Keratinocyte (primary cell): Measurements from ENCODE around the gene ISX. TPM values are rescaled to one million over a fixed set of nuclear protein-coding genes. Genes with fewer than 3 reads are reported as not detected.
A peak's percentile ranks its signal among the peaks of the same experiment; 100 is the strongest.

Experiments
- DNase-seq: peaks from one replicate; pipeline ENCODE4 v3.0.0-alpha.2; 2011; ENCODE audit warnings: low read depth, missing footprints, low spot score
- FAIRE-seq: peaks from 2 replicates; lab custom pipeline; 2011; peaks lifted over from hg19 to GRCh38; lab: Jason Lieb, UNC
- H2AFZ ChIP-seq: 2 replicates; pipeline ENCODE4 v1.6.0; 2012; ENCODE audit warnings: low read length, control low read depth, inconsistent platforms; ENCODE audit not compliant: control insufficient read depth
- H3K27ac ChIP-seq: 2 replicates; pipeline ENCODE4 v1.5.1; 2011; ENCODE audit warnings: low read length; ENCODE audit not compliant: control insufficient read depth, insufficient read depth
- H3K27me3 ChIP-seq: 3 replicates; pipeline ENCODE4 v1.6.0; 2011; ENCODE audit warnings: low read length; ENCODE audit not compliant: control insufficient read depth, insufficient read depth; ENCODE audit errors: extremely low read depth
- H3K36me3 ChIP-seq, 2 experiments: 2 replicates in 1 of 2; 3 replicates in 1 of 2; pipeline ENCODE4 v1.5.1; 2011; ENCODE audit warnings: low read length in 2 of 2, mild to moderate bottlenecking in 1 of 2; ENCODE audit not compliant: control insufficient read depth in 2 of 2, insufficient read depth in 2 of 2; ENCODE audit errors: extremely low read depth in 1 of 2
- H3K4me1 ChIP-seq: 3 replicates; pipeline ENCODE4 v1.5.1; 2011; ENCODE audit warnings: low read length; ENCODE audit not compliant: control insufficient read depth, insufficient read depth; ENCODE audit errors: extremely low read depth
- H3K4me2 ChIP-seq: 3 replicates; pipeline ENCODE4 v1.6.0; 2011; ENCODE audit warnings: low read depth, low read length; ENCODE audit not compliant: control insufficient read depth, insufficient read depth; ENCODE audit errors: extremely low read depth
- H3K4me3 ChIP-seq, 3 experiments: fragments of 200-600 bp in 1 of 3; sonication (generic) in 1 of 3; 2 replicates in 2 of 3; 3 replicates in 1 of 3; pipeline ENCODE4 v1.5.1; 2011 to 2016; ENCODE audit warnings: low read length in 3 of 3, mild to moderate bottlenecking in 3 of 3, control low read depth in 2 of 3, inconsistent platforms in 1 of 3, low read depth in 1 of 3, mixed read lengths in 1 of 3, mixed run types in 1 of 3, moderate library complexity in 1 of 3; ENCODE audit not compliant: control insufficient read depth in 2 of 3, insufficient read depth in 2 of 3; ENCODE audit errors: extremely low read depth in 1 of 3
- H3K79me2 ChIP-seq: 2 replicates; pipeline ENCODE4 v1.6.0; 2012; ENCODE audit warnings: low read length; ENCODE audit not compliant: control insufficient read depth, insufficient read depth
- H3K9ac ChIP-seq: 3 replicates; pipeline ENCODE4 v1.6.0; 2011; ENCODE audit warnings: low read length; ENCODE audit not compliant: control insufficient read depth, insufficient read depth; ENCODE audit errors: extremely low read depth
- H3K9me1 ChIP-seq: 3 replicates; pipeline ENCODE4 v1.6.0; 2011; ENCODE audit warnings: low read length; ENCODE audit not compliant: control insufficient read depth, insufficient read depth; ENCODE audit errors: extremely low read depth
- H3K9me3 ChIP-seq: 2 replicates; pipeline ENCODE4 v1.5.1; 2012; ENCODE audit warnings: low read depth, low read length; ENCODE audit not compliant: control insufficient read depth
- H4K20me1 ChIP-seq: 3 replicates; pipeline ENCODE4 v1.6.0; 2011; ENCODE audit warnings: low read length; ENCODE audit not compliant: control insufficient read depth, insufficient read depth; ENCODE audit errors: extremely low read depth
- EZH2 ChIP-seq: IDR thresholded peaks from one replicate; pipeline ENCODE4 v1.6.1; 2012; ENCODE audit warnings: inconsistent platforms, mild to moderate bottlenecking, low read length, moderate library complexity
- dilution Hi-C: fragments of 300-500 bp; cut with MboI; formaldehyde crosslinking; loops from one replicate; pipeline ENCODE4 v1.7.0; 2020; ENCODE audit warnings: low sequenced_read_pairs; ENCODE audit not compliant: extremely low pct_ligation_motif_present
- polyA plus RNA-seq, 5 experiments: library from polyadenylated mRNA; depleted of rRNA in 3 of 5; stranded (reverse) in 3 of 5; stranded (forward) in 1 of 5; unstranded in 1 of 5; fragments of >200 nt; gene quantifications; 1 replicate in 1 of 5; 2 replicates in 3 of 5; 3 replicates in 1 of 5; pipeline versions ENCODE4 v1.2.1 to v1.2.3, GENCODE V29; 2011 to 2012; ENCODE audit warnings: missing spikeins in 2 of 5, low read depth in 1 of 5, low replicate concordance in 1 of 5
- TF ChIP-seq, protein P1 (sequence below), 3 experiments: IDR thresholded peaks in 1 of 3; conservative IDR thresholded peaks in 1 of 3; optimal IDR thresholded peaks in 1 of 3; 2 replicates in 2 of 3; 3 replicates in 1 of 3; pipeline versions ENCODE3 to v1.5.1; 2011; ENCODE audit warnings: low read length in 3 of 3, mild to moderate bottlenecking in 3 of 3, moderate library complexity in 2 of 3, control low read depth in 1 of 3, inconsistent platforms in 1 of 3; ENCODE audit not compliant: insufficient read depth in 2 of 3; ENCODE audit errors: extremely low read depth in 1 of 3

ISX gene
- polyA plus RNA-seq, 1 donor (not counting 4 experiments of a cell fraction or from before 2014, with no cell fraction given), result not detected

DNA sequence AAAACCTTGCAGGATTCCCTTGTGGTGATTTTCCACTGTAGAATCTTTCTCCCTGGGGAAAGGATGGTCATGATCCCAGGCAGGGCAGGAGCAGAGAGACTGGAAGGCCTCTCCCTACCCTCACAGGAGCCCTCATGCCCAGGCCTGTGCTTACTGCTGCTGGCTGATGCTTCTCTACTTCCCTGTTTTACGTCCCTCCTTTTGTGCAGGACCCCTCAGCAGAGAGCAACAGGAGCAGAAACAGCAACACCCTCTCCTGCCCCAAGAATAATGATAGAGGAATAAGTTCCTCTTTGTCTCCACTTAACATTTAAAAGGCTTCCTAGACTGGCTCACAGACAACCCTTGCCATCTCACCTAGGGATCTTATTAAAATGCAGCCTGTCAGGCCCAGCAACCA, 3.6 kb downstream of the ISX start:
- Histone ChIP-seq H3K4me3 (no peak overlapping the region), H3K4me1 (peaks cover 37% of the 10 kb centered on the region), H3K27me3 (no peaks in the 10 kb centered on the region), H3K9me3 (no peaks in the 10 kb centered on the region), H4K20me1 (no peaks in the 10 kb centered on the region), H3K79me2 (no peaks in the 10 kb centered on the region), H3K9me1 (no peaks in the 10 kb centered on the region), H3K9ac (no peak overlapping the region), H2AFZ (no peak overlapping the region), H3K4me2 (no peak overlapping the region), H3K27ac (no peak overlapping the region), H3K36me3 (no peaks in the 10 kb centered on the region)
- dilution Hi-C loops, result no loop called here
- DNase-seq (no peak), FAIRE-seq (no peak)
- TF ChIP-seq, protein P1, sequence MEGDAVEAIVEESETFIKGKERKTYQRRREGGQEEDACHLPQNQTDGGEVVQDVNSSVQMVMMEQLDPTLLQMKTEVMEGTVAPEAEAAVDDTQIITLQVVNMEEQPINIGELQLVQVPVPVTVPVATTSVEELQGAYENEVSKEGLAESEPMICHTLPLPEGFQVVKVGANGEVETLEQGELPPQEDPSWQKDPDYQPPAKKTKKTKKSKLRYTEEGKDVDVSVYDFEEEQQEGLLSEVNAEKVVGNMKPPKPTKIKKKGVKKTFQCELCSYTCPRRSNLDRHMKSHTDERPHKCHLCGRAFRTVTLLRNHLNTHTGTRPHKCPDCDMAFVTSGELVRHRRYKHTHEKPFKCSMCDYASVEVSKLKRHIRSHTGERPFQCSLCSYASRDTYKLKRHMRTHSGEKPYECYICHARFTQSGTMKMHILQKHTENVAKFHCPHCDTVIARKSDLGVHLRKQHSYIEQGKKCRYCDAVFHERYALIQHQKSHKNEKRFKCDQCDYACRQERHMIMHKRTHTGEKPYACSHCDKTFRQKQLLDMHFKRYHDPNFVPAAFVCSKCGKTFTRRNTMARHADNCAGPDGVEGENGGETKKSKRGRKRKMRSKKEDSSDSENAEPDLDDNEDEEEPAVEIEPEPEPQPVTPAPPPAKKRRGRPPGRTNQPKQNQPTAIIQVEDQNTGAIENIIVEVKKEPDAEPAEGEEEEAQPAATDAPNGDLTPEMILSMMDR (optimal IDR thresholded peaks at IDR 0.05 in 1 of 3, IDR thresholded peaks at IDR 0.05 in 1 of 3, conservative IDR thresholded peaks at IDR 0.05 in 1 of 3; ENCODE audit: extremely low read depth in 1 of 3, insufficient read depth in 2 of 3, low read length in 3 of 3), result no peak
- no peak for TF ChIP-seq EZH2

- peak; percentile 9 for DNase-seq
Measured at GRCh38 chr22:35070451-35071093, 4.6 kb downstream of the ISX start.

More at GRCh38 chr22:35070451-35071093, 4.6 kb downstream of the ISX start:
- Histone ChIP-seq H3K27ac (no peak overlapping the region), H3K9me3 (no peaks in the 10 kb centered on the region), H3K9ac (no peak overlapping the region), H4K20me1 (no peaks in the 10 kb centered on the region), H3K79me2 (no peaks in the 10 kb centered on the region), H3K4me1 (peaks cover 37% of the 10 kb centered on the region), H3K4me3 (no peak overlapping the region), H3K9me1 (no peaks in the 10 kb centered on the region), H3K36me3 (no peaks in the 10 kb centered on the region), H2AFZ (no peak overlapping the region), H3K4me2 (peak overlapping the region; percentile 13), H3K27me3 (no peaks in the 10 kb centered on the region)
- peak; percentile 69 for FAIRE-seq
- no peak for TF ChIP-seq EZH2
- TF ChIP-seq, protein P1 (optimal IDR thresholded peaks at IDR 0.05 in 1 of 3, IDR thresholded peaks at IDR 0.05 in 1 of 3, conservative IDR thresholded peaks at IDR 0.05 in 1 of 3; ENCODE audit: extremely low read depth in 1 of 3, insufficient read depth in 2 of 3, low read length in 3 of 3), result no peak
- dilution Hi-C loops, result no loop called here
